Brain pericyte (primary cell): ENCODE data around the gene NACC1.
A peak's percentile ranks its signal among the peaks of the same experiment; 100 is the strongest.
"Not testable (repeated sequence)": the region's sequence is repeated elsewhere in the genome, so short reads cannot be mapped to it uniquely, and the experiment has no call there.

Experiments
- DNase-seq: peaks from one replicate; pipeline ENCODE4 v3.0.0-alpha.2; 2012; ENCODE audit warnings: low read depth, low spot score

NACC1 gene

GRCh38 chr19:13146763-13147563 lies 28.9 kb downstream of the NACC1 start:
- no peak for DNase-seq

GRCh38 chr19:13149173-13149627 lies 31.1 kb downstream of the NACC1 start:
- not testable (repeated sequence) for DNase-seq

- DNase-seq, result no peak
Measured at GRCh38 chr19:13149628-13150186, 31.6 kb downstream of the NACC1 start.

- no peak for DNase-seq
Measured at GRCh38 chr19:13150187-13150930, 32.3 kb downstream of the NACC1 start, which contains the start of the genes IER2 and STX10. Gene IER2 (plus strand): TSS chr19:13150411. CDS start chr19:13153187, 2,776 bp downstream. Gene STX10 (minus strand): TSS chr19:13150375. CDS start chr19:13150173, 202 bp downstream.

GRCh38 chr19:13150931-13151604 lies 33.0 kb downstream of the NACC1 start:
- DNase-seq, result no peak

- DNase-seq, result peak; percentile 90
Measured at GRCh38 chr19:13151605-13152355, 33.7 kb downstream of the NACC1 start.

- no peak for DNase-seq
Measured at GRCh38 chr19:13152356-13152973, 34.4 kb downstream of the NACC1 start.

GRCh38 chr19:13152974-13153568 lies 35.0 kb downstream of the NACC1 start:
- DNase-seq, result peak; percentile 82

- DNase-seq, result no peak
Measured at GRCh38 chr19:13153569-13154240, 35.6 kb downstream of the NACC1 start.

- DNase-seq, result no peak
Measured at GRCh38 chr19:13154241-13154778, 36.2 kb downstream of the NACC1 start.

- no peak for DNase-seq
Measured at GRCh38 chr19:13154911-13155471, 36.9 kb downstream of the NACC1 start.

GRCh38 chr19:13155472-13156359 lies 37.7 kb downstream of the NACC1 start:
- no peak for DNase-seq

- no peak for DNase-seq
Measured at GRCh38 chr19:13159713-13160112, 41.6 kb downstream of the NACC1 start.

GRCh38 chr19:13160557-13160956 lies 42.5 kb downstream of the NACC1 start:
- no peak for DNase-seq

GRCh38 chr19:13162724-13163608 lies 44.9 kb downstream of the NACC1 start:
- no peak for DNase-seq

GRCh38 chr19:13163609-13164342 lies 45.7 kb downstream of the NACC1 start:
- no peak for DNase-seq
